ENCODE measurements around the gene HOXC10.

Gene HOXC10

DNA sequence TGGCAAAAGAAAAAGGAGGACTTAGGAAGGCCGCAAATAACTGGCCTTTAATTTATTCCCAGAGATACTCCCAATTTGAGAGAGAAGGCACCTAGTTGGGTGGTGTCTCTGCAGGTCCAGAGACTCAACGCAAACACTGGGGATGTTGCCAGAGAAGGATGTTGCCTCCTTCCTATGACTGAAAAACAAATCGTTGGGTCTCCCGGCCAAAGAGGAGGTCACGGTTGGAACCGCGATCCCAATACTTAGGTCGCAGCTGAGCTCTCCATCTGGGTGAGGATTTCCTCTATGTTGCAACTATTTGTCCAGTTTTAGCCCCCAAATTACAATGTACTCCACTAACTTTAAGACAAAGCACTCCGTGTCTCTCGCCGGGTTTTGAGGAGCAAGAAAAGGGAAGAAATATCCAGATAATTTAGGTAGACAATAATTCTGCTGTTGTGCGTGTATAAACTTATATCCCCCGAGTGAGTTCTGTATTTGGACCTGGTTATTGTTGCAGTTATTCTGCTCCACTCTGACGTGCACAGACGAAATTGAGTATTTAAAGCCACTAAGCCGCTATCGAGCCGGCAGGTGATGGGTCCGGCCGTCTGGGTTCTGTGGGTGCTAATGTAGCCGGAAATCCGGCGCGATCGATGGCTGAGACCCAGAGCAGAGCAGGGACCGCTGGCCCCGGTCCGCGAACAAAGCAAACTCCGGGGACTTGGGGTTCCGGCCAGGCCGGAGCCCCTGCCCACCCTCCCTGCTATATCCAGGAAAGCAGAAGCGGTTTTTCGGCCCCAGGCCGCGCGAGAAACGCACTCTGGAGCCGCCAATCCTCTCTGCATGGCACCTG, 24.5 kb upstream of the HOXC10 start:
- H3K4me3 ChIP-seq (replicated peaks in 1 of 2; ENCODE audit: low read depth in 2 of 2, low read length in 2 of 2), result no peak overlapping the region
- TF ChIP-seq, protein P1, sequence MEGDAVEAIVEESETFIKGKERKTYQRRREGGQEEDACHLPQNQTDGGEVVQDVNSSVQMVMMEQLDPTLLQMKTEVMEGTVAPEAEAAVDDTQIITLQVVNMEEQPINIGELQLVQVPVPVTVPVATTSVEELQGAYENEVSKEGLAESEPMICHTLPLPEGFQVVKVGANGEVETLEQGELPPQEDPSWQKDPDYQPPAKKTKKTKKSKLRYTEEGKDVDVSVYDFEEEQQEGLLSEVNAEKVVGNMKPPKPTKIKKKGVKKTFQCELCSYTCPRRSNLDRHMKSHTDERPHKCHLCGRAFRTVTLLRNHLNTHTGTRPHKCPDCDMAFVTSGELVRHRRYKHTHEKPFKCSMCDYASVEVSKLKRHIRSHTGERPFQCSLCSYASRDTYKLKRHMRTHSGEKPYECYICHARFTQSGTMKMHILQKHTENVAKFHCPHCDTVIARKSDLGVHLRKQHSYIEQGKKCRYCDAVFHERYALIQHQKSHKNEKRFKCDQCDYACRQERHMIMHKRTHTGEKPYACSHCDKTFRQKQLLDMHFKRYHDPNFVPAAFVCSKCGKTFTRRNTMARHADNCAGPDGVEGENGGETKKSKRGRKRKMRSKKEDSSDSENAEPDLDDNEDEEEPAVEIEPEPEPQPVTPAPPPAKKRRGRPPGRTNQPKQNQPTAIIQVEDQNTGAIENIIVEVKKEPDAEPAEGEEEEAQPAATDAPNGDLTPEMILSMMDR (IDR thresholded peaks at IDR 0.05; ENCODE audit: low read depth, low read length), result no peak
- no peak for DNase-seq (ENCODE audit: low read depth in 2 of 2)

GRCh38 chr12:53961025-53961761, 23.8 kb upstream of the HOXC10 start:
- no peak for DNase-seq (ENCODE audit: low read depth in 2 of 2)
- TF ChIP-seq, protein P1 (IDR thresholded peaks at IDR 0.05; ENCODE audit: low read depth, low read length), result no peak
- no peak overlapping the region for H3K4me3 ChIP-seq (replicated peaks in 1 of 2; ENCODE audit: low read depth in 2 of 2, low read length in 2 of 2)

DNA sequence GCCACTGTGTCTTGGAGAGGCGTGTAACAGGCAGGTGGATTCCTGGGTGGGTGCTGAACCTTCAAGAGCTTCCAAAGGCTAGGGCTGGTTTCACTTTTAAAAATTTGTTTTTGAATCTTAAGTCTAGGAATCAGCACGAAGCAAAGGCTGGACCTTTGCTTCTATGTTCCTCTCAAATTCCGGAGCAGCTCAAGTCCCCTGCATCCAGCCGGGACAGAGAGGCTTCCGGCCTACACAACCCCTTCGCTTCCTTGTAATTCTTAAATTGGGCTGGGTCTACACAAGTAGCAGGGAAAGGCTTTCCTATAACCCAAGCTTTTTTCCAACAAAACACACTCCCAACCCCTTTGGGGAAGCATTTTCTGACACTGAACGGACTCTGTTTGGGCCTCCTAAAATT, 21.9 kb upstream of the HOXC10 start:
- no peak for DNase-seq (ENCODE audit: low read depth in 2 of 2)
- TF ChIP-seq, protein P1 (IDR thresholded peaks at IDR 0.05; ENCODE audit: low read depth, low read length), result no peak
- no peak overlapping the region for H3K4me3 ChIP-seq (replicated peaks in 1 of 2; ENCODE audit: low read depth in 2 of 2, low read length in 2 of 2)

GRCh38 chr12:53963434-53964314, 21.3 kb upstream of the HOXC10 start:
- no peak for DNase-seq (ENCODE audit: low read depth in 2 of 2)
- no peak overlapping the region for H3K4me3 ChIP-seq (replicated peaks in 1 of 2; ENCODE audit: low read depth in 2 of 2, low read length in 2 of 2)
- TF ChIP-seq, protein P1 (IDR thresholded peaks at IDR 0.05; ENCODE audit: low read depth, low read length), result no peak

- DNase-seq (ENCODE audit: low read depth in 2 of 2), result no peak
- TF ChIP-seq, protein P1 (IDR thresholded peaks at IDR 0.05; ENCODE audit: low read depth, low read length), result no peak
- no peak overlapping the region for H3K4me3 ChIP-seq (replicated peaks in 1 of 2; ENCODE audit: low read depth in 2 of 2, low read length in 2 of 2)
Measured at GRCh38 chr12:53964315-53964713, 20.6 kb upstream of the HOXC10 start.

DNA sequence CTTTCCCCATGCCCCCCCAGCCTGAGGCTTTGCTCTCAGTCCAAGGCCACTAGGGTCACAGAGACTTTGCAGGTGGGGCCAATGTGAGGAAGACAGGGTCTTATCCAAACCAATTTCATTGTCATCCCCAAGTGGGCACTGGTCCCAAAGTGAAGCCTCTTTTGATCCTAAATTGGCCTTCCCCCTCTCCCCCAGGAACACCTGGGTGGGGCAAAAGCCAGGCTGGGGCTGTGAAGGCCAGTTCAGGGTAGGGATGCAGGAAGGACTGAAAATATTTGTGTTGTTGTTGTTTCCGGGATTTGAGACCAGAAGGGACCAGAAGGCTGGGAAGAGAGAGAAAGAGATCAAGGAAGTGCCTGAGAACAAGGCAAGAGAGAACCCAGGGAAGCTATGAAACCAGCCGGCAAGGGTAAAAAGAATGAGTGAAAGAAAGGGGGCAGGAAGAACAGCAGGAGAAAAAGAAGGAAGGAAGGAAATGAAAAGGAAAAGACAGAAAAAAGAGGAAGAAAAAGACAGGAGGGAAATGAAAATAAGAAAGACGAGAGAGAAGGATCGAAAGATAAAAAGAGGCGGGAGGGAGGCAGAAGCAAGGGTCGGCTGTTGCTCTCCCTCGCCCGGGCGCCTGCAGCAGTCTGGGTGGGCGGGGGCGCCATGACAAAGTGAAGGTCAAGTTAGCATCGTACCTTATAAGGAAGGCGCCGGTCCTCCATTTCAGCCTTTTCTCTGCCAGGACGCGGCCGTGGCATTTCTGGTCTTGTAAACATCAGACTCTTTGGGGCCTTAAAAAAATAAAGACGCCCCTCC, 19.5 kb upstream of the HOXC10 start:
- no peak for DNase-seq (ENCODE audit: low read depth in 2 of 2)
- H3K4me3 ChIP-seq (replicated peaks in 1 of 2; ENCODE audit: low read depth in 2 of 2, low read length in 2 of 2), result no peak overlapping the region
- TF ChIP-seq, protein P1 (IDR thresholded peaks at IDR 0.05; ENCODE audit: low read depth, low read length), result no peak

Data from cardiac fibroblast (primary cell).